Breast epithelium (tissue), 3 donors: Measurements from ENCODE around the gene OSBPL10.

ENCODE experiments used
- CTCF ChIP-seq, 3 donors: fragments of 450-650 bp; IDR thresholded peaks; one replicate each; pipeline ENCODE4 v1.5.1; 2016 to 2017; ENCODE audit warnings: antibody characterized with exemption in 3 of 3, mild to moderate bottlenecking in 3 of 3, moderate library complexity in 3 of 3
- POLR2A ChIP-seq: fragments of 450-650 bp; IDR thresholded peaks from one replicate; pipeline ENCODE4 v1.6.1; 2016; ENCODE audit warnings: antibody characterized with exemption, mild to moderate bottlenecking, moderate library complexity

GRCh38 chr3:31729082-31729481 lies 252.0 kb downstream of the OSBPL10 start:
- TF ChIP-seq CTCF (IDR thresholded peaks at IDR 0.05) (no peak), POLR2A (no peak)
